Measurements from ENCODE around the gene YPEL2. TPM values are rescaled to one million over a fixed set of nuclear protein-coding genes. Genes with fewer than 3 reads are reported as not detected.

YPEL2 gene
- total and polyA plus RNA-seq, 2 of the 13 experiments (the other 11 are each of a cell fraction or from before 2014, with no cell fraction given): 8.5 to 21.1 TPM

DNA sequence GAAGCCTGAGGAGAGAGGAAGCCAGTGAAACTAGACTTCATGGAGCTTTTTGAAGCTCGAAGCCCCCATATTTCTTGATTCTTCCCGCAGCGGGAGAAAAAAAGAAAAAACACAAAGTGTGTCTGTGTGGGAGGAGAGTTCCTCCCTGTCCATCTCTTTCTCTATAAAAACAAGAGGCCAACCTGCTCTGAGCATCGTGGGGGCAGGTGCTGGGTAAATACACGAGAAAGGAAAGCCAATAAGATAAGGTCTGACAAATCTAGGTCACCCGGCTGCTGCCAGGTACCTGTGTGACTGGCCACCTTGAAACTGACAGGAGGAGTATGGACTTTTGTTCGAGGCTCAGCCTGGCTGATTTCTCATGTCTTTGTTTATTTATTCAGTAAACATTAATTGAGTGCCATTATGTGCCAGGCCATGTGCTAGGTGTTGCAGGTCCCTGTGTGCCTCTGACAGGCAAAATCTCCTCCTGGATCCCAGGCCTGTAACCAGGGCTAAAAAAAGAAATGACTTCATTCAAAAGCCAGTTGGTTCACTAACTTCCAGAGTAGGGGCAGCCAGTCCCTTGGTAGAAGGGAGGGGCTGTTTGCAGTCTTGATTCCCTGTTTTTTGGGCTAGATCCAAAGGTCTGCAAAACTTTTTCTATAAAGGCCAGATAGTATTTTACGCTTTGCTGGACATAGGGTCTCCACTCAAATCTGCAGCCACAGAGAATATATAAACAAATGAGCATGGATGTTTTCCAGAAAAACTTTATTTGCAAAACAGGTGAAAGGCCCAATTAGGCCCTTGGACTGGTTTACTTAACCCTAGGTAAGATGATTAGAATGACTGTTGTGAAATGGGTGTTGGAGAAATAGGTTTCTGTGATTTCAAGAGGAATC, 35.6 kb downstream of the YPEL2 start (continued):
- TF ChIP-seq, protein P1, sequence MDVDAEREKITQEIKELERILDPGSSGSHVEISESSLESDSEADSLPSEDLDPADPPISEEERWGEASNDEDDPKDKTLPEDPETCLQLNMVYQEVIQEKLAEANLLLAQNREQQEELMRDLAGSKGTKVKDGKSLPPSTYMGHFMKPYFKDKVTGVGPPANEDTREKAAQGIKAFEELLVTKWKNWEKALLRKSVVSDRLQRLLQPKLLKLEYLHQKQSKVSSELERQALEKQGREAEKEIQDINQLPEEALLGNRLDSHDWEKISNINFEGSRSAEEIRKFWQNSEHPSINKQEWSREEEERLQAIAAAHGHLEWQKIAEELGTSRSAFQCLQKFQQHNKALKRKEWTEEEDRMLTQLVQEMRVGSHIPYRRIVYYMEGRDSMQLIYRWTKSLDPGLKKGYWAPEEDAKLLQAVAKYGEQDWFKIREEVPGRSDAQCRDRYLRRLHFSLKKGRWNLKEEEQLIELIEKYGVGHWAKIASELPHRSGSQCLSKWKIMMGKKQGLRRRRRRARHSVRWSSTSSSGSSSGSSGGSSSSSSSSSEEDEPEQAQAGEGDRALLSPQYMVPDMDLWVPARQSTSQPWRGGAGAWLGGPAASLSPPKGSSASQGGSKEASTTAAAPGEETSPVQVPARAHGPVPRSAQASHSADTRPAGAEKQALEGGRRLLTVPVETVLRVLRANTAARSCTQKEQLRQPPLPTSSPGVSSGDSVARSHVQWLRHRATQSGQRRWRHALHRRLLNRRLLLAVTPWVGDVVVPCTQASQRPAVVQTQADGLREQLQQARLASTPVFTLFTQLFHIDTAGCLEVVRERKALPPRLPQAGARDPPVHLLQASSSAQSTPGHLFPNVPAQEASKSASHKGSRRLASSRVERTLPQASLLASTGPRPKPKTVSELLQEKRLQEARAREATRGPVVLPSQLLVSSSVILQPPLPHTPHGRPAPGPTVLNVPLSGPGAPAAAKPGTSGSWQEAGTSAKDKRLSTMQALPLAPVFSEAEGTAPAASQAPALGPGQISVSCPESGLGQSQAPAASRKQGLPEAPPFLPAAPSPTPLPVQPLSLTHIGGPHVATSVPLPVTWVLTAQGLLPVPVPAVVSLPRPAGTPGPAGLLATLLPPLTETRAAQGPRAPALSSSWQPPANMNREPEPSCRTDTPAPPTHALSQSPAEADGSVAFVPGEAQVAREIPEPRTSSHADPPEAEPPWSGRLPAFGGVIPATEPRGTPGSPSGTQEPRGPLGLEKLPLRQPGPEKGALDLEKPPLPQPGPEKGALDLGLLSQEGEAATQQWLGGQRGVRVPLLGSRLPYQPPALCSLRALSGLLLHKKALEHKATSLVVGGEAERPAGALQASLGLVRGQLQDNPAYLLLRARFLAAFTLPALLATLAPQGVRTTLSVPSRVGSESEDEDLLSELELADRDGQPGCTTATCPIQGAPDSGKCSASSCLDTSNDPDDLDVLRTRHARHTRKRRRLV (CRISPR knock-in tag; IDR thresholded peaks at IDR 0.05): peak; percentile 58; the same call in 1 of the 2 replicates
- TF ChIP-seq FOSL1 (CRISPR knock-in tag; IDR thresholded peaks at IDR 0.05; ENCODE audit: borderline replicate concordance): peak; percentile 49; the same call in 1 of the 2 replicates
- peak; percentile 85; the same call in 1 of the 2 replicates for TF ChIP-seq ZNF205 (CRISPR knock-in tag; IDR thresholded peaks at IDR 0.05)
- peak; percentile 84 for TF ChIP-seq KDM3A (CRISPR knock-in tag; IDR thresholded peaks at IDR 0.05; ENCODE audit: low read depth)
- TF ChIP-seq SOX13 (IDR thresholded peaks at IDR 0.05): peak; percentile 94
- peak in 1 of 2 experiments; percentile 98; a peak in 2 of 4 replicates for TF ChIP-seq SOX13 (CRISPR knock-in tag; conservative IDR thresholded peaks at IDR 0.05 in 1 of 2, IDR thresholded peaks at IDR 0.05 in 1 of 2)
- 0 out of 2 replicates have a peak, but pooled peaks have one; percentile 21 for TF ChIP-seq ZNF598 (CRISPR knock-in tag; IDR thresholded peaks at IDR 0.05; ENCODE audit: borderline replicate concordance)
- TF ChIP-seq, protein P2, sequence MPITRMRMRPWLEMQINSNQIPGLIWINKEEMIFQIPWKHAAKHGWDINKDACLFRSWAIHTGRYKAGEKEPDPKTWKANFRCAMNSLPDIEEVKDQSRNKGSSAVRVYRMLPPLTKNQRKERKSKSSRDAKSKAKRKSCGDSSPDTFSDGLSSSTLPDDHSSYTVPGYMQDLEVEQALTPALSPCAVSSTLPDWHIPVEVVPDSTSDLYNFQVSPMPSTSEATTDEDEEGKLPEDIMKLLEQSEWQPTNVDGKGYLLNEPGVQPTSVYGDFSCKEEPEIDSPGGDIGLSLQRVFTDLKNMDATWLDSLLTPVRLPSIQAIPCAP (CRISPR knock-in tag; IDR thresholded peaks at IDR 0.05; ENCODE audit: low read depth): no peak
- TF ChIP-seq NR2F6 (IDR thresholded peaks at IDR 0.05): peak; percentile 91
- peak; percentile 90 for TF ChIP-seq NR2F6 (CRISPR knock-in tag; IDR thresholded peaks at IDR 0.05)
- TF ChIP-seq SALL2 (CRISPR knock-in tag; IDR thresholded peaks at IDR 0.05): peak; percentile 79
- 0 out of 2 replicates have a peak, but pooled peaks have one; percentile 16 for TF ChIP-seq JUND (CRISPR knock-in tag; IDR thresholded peaks at IDR 0.05)
- TF ChIP-seq, protein P3, sequence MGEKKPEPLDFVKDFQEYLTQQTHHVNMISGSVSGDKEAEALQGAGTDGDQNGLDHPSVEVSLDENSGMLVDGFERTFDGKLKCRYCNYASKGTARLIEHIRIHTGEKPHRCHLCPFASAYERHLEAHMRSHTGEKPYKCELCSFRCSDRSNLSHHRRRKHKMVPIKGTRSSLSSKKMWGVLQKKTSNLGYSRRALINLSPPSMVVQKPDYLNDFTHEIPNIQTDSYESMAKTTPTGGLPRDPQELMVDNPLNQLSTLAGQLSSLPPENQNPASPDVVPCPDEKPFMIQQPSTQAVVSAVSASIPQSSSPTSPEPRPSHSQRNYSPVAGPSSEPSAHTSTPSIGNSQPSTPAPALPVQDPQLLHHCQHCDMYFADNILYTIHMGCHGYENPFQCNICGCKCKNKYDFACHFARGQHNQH (CRISPR knock-in tag; IDR thresholded peaks at IDR 0.05): peak; percentile 93
- TF ChIP-seq, protein P4, sequence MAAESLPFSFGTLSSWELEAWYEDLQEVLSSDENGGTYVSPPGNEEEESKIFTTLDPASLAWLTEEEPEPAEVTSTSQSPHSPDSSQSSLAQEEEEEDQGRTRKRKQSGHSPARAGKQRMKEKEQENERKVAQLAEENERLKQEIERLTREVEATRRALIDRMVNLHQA (CRISPR knock-in tag; IDR thresholded peaks at IDR 0.05): 0 out of 2 replicates have a peak, but pooled peaks have one; percentile 39
- TF ChIP-seq, protein P5, sequence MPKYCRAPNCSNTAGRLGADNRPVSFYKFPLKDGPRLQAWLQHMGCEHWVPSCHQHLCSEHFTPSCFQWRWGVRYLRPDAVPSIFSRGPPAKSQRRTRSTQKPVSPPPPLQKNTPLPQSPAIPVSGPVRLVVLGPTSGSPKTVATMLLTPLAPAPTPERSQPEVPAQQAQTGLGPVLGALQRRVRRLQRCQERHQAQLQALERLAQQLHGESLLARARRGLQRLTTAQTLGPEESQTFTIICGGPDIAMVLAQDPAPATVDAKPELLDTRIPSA (CRISPR knock-in tag; IDR thresholded peaks at IDR 0.05; ENCODE audit: borderline replicate concordance): peak; percentile 14; the same call in 1 of the 2 replicates
- peak; percentile 78 for TF ChIP-seq KDM2A (CRISPR knock-in tag; IDR thresholded peaks at IDR 0.05; ENCODE audit: borderline replicate concordance, low read depth)
- TF ChIP-seq ZNF589 (CRISPR knock-in tag; conservative IDR thresholded peaks at IDR 0.05): peak; percentile 40; the same call in 1 of the 2 replicates
- TF ChIP-seq SP1 (IDR thresholded peaks at IDR 0.05): no peak
- TF ChIP-seq SP1 (CRISPR knock-in tag; IDR thresholded peaks at IDR 0.05): peak; percentile 42; the same call in 1 of the 2 replicates
- TF ChIP-seq SMAD1 (CRISPR knock-in tag; IDR thresholded peaks at IDR 0.05; ENCODE audit: borderline replicate concordance, low read depth): no peak; the same call in 1 of the 2 replicates
- TF ChIP-seq POLR2A (IDR thresholded peaks at IDR 0.05; ENCODE audit: insufficient read depth in 1 of 2, low read depth in 2 of 2, low read length in 2 of 2): no peak
